Nephron progenitor cell (in vitro differentiated cells): ENCODE data around the gene PTHLH.

Experiments used
- DNase-seq: peaks from one replicate; pipeline ENCODE4 v3.0.0; 2021
- H3K27ac Mint-ChIP-seq: 2 replicates; pipeline ENCODE4 v1.8.0; 2021; ENCODE audit warnings: mild to moderate bottlenecking, moderate library complexity, mixed read lengths
- H3K27me3 Mint-ChIP-seq: 2 replicates; pipeline ENCODE4 v1.8.0; 2021; ENCODE audit warnings: mild to moderate bottlenecking, low read depth, mixed read lengths; ENCODE audit not compliant: poor library complexity
- H3K36me3 Mint-ChIP-seq: 2 replicates; pipeline ENCODE4 v1.8.0; 2021; ENCODE audit warnings: low read depth, mixed read lengths
- H3K4me1 Mint-ChIP-seq: 2 replicates; pipeline ENCODE4 v1.8.0; 2021; ENCODE audit warnings: mixed read lengths
- H3K4me3 Mint-ChIP-seq: 2 replicates; pipeline ENCODE4 v1.8.0; 2021; ENCODE audit warnings: mild to moderate bottlenecking, moderate library complexity, mixed read lengths
- H3K9me3 Mint-ChIP-seq: 2 replicates; pipeline ENCODE4 v1.8.0; 2021; ENCODE audit warnings: mild to moderate bottlenecking, moderate library complexity, mixed read lengths
- CTCF ChIP-seq: fragments of 200-600 bp; sonication (generic); IDR thresholded peaks from 2 replicates; pipeline ENCODE4 v1.5.0; 2021; ENCODE audit warnings: antibody characterized with exemption

Gene PTHLH

GRCh38 chr12:27982385-27982784 is 9.9 kb upstream of the PTHLH start:
- no peak overlapping the region for H3K27ac Mint-ChIP-seq
- no peak overlapping the region for H3K4me3 Mint-ChIP-seq
- no peaks in the 10 kb centered on the region for H3K4me1 Mint-ChIP-seq
- no peak for TF ChIP-seq CTCF
- H3K27me3 Mint-ChIP-seq, result peaks cover 55% of the 10 kb centered on the region
- no peaks in the 10 kb centered on the region for H3K36me3 Mint-ChIP-seq
- H3K9me3 Mint-ChIP-seq, result no peaks in the 10 kb centered on the region
- DNase-seq, result no peak

DNA sequence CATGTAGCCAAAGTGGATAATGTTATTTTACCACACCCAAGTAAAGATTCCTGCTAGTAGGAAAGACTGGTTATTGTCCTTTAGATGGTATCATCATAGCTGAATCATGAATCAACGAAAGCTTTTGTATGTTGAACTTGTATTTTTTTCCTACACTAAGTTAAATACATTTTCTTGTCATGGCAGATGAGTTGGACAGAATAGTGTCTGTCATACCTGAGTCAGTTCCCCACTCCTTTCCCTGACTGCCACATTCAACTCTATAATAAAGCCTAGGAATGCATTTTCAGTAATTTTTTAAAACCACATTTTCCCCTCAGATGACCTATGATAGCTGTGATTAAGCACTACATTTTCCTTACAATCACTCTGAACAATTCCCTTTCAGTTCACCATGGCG is 9.3 kb upstream of the PTHLH start:
- DNase-seq, result no peak
- no peak for TF ChIP-seq CTCF
- Mint-ChIP-seq H3K27me3 (peaks cover 60% of the 10 kb centered on the region), H3K36me3 (no peaks in the 10 kb centered on the region), H3K9me3 (no peaks in the 10 kb centered on the region), H3K4me1 (no peaks in the 10 kb centered on the region), H3K4me3 (no peak overlapping the region), H3K27ac (no peak overlapping the region)

GRCh38 chr12:27979145-27979544 is 6.6 kb upstream of the PTHLH start:
- Mint-ChIP-seq H3K4me1 (peaks cover 8% of the 10 kb centered on the region), H3K36me3 (no peaks in the 10 kb centered on the region), H3K4me3 (no peak overlapping the region), H3K27ac (no peak overlapping the region), H3K27me3 (peaks cover 87% of the 10 kb centered on the region), H3K9me3 (no peaks in the 10 kb centered on the region)
- TF ChIP-seq CTCF, result no peak
- no peak for DNase-seq

DNA sequence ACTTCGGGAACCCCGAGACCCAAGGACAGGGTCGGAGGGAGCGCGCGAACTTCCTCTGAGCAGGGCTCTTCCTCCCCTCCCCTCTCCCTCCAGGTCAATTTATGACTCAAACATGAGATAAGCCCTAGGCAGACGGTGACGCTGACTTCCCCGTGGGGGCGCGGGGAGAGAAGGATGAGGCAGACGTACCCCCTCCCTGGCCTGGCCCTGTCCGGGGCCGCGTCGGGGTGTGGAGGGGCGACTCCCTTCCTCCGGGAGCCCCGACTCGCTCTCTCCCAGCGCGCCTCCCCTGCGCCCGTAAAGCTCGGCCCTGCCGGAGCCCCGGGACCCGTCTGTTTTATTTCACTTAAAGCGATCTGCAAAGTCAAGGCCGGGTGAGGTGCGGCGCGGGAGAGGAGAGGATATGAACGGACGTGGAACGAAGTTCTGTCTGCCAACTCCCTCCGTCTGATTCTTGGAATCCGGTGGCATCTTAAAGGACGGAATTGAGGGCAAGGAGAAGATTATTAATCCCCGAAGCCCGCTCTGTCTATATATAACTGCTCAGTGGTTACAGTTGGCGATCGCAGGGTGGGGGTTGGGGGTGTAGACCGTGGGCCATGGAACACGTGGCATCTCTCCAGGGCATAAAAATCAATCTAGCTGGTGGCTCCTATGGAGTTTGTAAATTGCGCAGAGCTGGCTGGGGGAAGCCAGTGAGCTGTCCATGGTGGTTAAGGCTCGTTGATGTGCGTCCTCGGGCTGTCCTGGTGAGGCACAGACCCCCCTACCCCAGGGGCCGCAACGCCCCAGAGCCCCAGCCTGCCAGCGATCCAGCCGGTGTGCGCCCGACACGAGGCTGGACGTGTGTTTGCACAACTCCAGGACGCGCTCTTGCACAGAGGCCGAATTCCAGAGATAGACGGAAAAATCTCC is 2.9 kb upstream of the PTHLH start:
- Mint-ChIP-seq H3K27ac (no peak overlapping the region), H3K4me1 (peaks cover 20% of the 10 kb centered on the region), H3K9me3 (no peaks in the 10 kb centered on the region), H3K27me3 (peaks cover 98% of the 10 kb centered on the region), H3K4me3 (peak overlapping the region; percentile 68), H3K36me3 (no peaks in the 10 kb centered on the region)
- DNase-seq, result peak; percentile 73
- no peak for TF ChIP-seq CTCF

DNA sequence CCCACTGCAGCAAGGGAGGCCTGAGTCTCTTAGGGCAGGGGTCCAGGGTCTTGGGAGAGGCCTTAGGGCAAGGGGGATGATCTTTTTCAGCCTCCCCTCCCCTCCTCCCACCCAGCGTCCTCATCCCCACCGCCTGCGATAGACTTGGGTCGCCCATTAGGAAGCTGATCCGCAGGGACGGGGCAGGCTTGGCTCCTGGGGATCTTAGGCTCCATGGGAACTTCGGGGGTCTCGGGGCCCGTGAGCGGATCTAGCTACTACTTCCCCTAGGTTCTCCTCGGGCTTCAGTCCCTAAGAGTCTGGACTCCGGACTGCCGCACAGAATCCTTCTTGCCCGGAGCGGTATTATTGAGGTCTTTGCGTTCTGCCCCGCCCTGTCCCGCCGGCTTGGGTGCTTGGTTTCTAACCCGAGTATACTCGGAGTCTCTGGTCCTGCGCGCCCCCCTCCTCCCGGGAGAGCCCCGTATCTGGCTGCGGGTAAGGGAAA is 2.2 kb upstream of the PTHLH start:
- H3K27me3 Mint-ChIP-seq, result peaks cover 97% of the 10 kb centered on the region
- no peaks in the 10 kb centered on the region for H3K36me3 Mint-ChIP-seq
- no peak overlapping the region for H3K27ac Mint-ChIP-seq
- peaks cover 22% of the 10 kb centered on the region for H3K4me1 Mint-ChIP-seq
- no peak for DNase-seq
- no peak for TF ChIP-seq CTCF
- no peaks in the 10 kb centered on the region for H3K9me3 Mint-ChIP-seq
- peak overlapping the region; percentile 67 for H3K4me3 Mint-ChIP-seq

- no peak for DNase-seq
- peaks cover 33% of the 10 kb centered on the region for H3K4me1 Mint-ChIP-seq
- no peak for TF ChIP-seq CTCF
- no peaks in the 10 kb centered on the region for H3K36me3 Mint-ChIP-seq
- H3K27ac Mint-ChIP-seq, result no peak overlapping the region
- peaks cover 97% of the 10 kb centered on the region for H3K27me3 Mint-ChIP-seq
- H3K9me3 Mint-ChIP-seq, result no peaks in the 10 kb centered on the region
- H3K4me3 Mint-ChIP-seq, result no peak overlapping the region
Observed at GRCh38 chr12:27973487-27973890, 956 bp upstream of the PTHLH start.
